HG03175 (cell line): ENCODE data around the gene MC5R.
"Not testable (repeated sequence)": the region's sequence is repeated elsewhere in the genome, so short reads cannot be mapped to it uniquely, and the experiment has no call there.

Source experiments
- ATAC-seq: cut with Tn5 transposase; IDR thresholded peaks from one replicate; pipeline ENCODE4 v1.9.1; 2021; ENCODE audit warnings: mild to moderate bottlenecking, moderate library complexity; ENCODE audit not compliant: unreplicated experiment

Gene MC5R

DNA sequence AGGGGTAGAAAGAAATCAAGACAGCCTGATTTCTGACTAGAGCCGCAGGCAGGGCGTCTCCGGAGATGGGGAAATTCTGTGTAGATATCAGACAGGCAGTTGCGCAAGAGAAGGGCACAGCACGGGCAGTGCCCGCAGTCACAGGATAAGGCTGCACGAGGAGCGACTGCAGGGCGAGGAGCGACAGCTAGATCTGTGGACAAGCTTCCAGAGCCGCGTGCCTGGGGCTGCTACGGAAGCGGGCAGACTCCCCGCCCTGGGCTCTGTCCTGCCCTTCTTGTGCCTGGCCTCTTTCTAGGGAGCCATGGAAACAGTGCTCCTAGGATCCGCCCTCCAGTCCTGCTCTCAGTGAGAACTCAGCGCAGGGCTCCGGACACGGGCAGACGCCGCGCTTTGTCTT is 12.6 kb downstream of the MC5R start:
- ATAC-seq, result no peak

DNA sequence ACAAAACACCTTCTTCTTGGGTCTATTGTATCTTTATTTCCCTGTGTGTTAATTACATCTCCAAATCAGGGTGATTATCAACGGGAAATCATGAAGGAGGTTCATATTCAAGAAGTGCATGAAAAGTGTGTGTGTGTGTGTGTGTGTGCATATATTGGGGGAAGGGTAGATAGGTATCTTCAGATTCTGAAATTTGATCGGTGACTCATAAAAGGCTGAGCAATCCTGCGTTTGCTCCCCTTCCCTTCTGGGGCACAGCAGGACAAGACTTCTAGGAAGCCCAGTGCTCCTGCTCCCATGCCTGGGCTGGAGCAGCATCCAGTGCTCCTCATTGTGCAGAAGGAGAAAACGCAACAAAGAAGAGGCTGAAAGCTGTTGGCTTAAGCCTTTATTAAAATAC is 25.8 kb downstream of the MC5R start:
- ATAC-seq, result no peak

DNA sequence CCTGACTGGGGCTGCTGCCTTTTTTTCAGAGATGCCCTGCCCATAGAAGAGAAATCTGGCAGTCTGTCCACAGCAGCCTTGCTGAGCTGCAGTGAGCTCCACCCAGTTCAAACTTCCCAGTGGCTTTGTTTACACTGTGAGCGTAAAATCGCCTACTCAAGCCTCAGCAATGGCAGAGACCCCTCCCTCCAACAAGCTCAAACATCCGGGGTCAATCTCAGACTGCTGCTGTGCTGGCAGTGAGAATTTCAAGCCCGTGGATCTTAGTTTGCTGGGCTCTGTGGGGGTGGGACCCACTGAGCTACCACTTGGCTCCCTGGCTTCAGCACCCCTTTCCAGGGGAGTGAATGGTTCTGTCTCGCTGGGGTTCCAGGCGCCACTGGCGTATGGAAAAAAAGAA is 38.9 kb downstream of the MC5R start:
- ATAC-seq, result not testable (repeated sequence)

DNA sequence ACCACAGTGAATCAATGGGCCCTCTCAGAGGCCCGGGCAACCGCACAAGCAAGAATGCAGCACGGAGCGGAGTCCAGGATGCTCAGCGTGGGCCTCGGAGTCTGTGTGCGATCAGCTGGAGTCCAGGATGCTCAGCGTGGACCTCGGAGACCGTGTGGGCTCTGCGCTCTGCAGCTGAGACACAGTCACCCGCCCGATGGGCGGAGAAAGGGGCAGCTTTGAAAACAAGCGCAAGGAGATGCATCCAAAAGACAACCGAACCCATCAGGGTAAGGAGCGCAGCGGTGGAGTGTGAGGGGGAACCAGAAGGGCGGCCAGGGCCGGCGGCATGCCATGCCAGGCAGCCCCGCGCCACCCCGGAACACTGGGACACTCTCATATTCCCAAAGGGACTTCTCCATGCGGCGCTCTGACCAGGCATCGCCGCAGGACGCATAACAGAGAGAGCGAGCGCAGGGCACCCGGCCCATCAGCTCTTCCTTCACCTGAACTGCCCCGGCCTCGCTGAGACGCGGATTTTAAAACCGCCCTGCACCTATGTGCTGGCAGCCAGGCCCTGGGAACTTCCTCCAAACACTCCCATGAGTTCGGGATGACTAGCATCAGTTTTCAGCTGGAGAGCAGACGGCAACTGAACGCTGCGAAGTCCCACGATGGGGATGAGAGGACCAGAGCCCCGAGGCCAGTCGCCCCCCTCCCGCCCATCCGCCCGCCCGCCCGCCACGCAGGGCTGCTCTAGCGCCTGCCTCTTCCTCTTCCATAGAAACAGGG is 44.7 kb downstream of the MC5R start:
- ATAC-seq, result no peak

DNA sequence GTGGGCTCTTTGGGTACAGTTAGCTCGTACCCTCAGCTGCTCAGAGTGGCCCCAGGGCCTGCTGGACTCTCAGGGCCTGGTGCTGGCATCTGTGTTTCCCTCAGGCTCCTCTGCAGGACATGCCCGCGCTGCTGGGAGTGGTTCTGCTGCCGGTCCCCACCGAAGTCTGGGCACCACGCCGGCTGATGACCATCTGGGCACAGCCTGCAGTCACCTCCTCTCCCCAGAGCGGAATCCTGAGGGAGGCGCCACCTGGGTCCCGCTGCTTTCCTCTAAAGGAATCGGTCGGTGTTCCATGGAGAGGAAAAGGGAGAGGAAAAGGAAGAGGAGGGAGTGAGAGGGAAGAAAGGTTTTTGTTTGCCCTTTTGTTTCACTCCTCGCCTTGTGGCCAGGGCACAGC is 47.8 kb downstream of the MC5R start:
- no peak for ATAC-seq

DNA sequence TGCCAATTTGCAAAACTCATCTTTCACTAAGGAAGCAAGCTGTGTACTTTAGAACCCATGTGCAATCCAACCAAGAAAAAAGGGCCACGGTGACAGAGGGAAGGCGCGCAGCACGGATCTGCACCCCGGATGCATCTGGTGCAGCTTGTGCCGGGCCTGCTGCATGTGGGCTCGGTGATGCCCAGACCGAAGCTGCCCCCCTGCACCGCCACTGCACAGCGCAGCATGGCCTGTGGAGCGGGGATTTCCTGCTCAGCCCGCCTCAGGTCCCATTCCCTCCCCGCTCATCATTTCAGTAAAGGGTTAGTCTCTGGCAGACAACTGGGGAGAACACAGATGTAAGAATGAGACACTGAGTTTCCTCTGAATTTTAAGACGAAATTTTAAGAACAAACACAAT is 48.4 kb downstream of the MC5R start:
- no peak for ATAC-seq

DNA sequence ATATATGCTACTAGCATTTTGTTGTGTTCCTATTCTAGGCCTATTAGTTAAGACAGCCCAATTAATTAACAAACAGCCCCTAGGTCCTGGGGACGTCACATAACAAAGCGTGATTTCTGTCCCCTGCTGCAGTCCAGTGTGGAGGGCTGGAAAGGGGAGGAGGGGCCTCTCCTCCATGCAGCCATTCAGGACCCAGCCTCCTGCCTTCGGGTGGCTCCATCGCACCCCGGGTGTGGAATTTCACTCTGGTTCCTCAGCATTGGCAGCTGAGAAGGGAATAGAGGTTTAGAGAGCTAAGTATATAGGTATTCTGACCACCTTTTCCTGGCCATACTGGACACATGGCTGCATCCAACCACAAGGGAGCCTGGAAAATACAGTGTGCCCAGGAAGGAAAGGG is 49.0 kb downstream of the MC5R start:
- no peak for ATAC-seq

DNA sequence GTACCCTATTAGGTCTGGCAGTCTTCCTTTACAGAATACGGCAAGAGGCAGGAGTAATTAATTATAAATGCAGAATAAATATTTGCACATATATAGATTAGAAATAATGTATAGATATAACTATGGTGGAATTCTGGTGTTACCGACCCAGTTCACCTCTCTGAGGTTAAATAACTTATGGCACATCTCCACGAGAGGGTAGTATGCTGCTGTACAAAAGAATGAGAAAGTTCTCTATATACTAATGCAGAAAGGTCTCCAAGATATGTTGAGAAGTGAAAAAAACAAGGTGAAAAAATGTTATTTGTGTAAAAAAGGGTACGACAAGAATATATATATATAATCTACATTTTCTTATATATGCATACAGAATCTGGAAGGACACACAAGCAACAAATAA is 50.6 kb downstream of the MC5R start:
- no peak for ATAC-seq
